B cell (primary cell): ENCODE measurements around the gene BMF. TPM values are rescaled to one million over a fixed set of nuclear protein-coding genes. Genes with fewer than 3 reads are reported as not detected.

Experiments used
- ATAC-seq: fragments of 200-7000 bp; cut with Tn5 transposase; one replicate; pipeline ENCODE4 v1.10.0; 2021; ENCODE audit warnings: low read depth, mild to moderate bottlenecking, moderate number of reproducible peaks, moderate library complexity
- CTCF ChIA-PET: fragments of 350-600 bp; sonication (Branson Sonifier 250); formaldehyde crosslinking; loops from one replicate; lab custom pipeline; 2021; ENCODE audit warnings: antibody characterized with exemption, inconsistent platforms; lab: Charles Lee
- POLR2A ChIA-PET: fragments of 350-600 bp; sonication (Branson Sonifier 250); formaldehyde crosslinking; loops from one replicate; lab custom pipeline; 2021; ENCODE audit warnings: antibody characterized with exemption; lab: Charles Lee
- DNase-seq: peaks from one replicate; pipeline ENCODE4 v3.0.0; 2013
- H2AFZ ChIP-seq: 2 replicates; pipeline ENCODE4 v1.6.1; 2012; ENCODE audit warnings: mild to moderate bottlenecking, low read depth, low read length; ENCODE audit not compliant: insufficient read depth, poor library complexity, severe bottlenecking
- H3K27ac ChIP-seq, 2 donors: 1 replicate in 1 of 2; 2 replicates in 1 of 2; pipeline ENCODE4 v1.5.1; 2012 to 2013; ENCODE audit warnings: low read length in 2 of 2, mild to moderate bottlenecking in 2 of 2, moderate library complexity in 1 of 2
- H3K27me3 ChIP-seq, 4 experiments: fragments of 200-600 bp in 1 of 4; sonication (generic) in 1 of 4; replicated peaks in 1 of 4; 1 replicate in 2 of 4; 2 replicates in 2 of 4; pipeline versions ENCODE4 v1.6.1 to v1.7.0; 2013 to 2016; ENCODE audit warnings: low read length in 3 of 4, mild to moderate bottlenecking in 2 of 4, mixed read lengths in 1 of 4, moderate library complexity in 1 of 4; ENCODE audit not compliant: insufficient read depth in 4 of 4, control insufficient read depth in 3 of 4; ENCODE audit errors: control extremely low read depth in 1 of 4
- H3K36me3 ChIP-seq, 2 experiments: replicated peaks in 1 of 2; 1 replicate in 1 of 2; 2 replicates in 1 of 2; pipeline versions ENCODE4 v1.6.1 to v1.7.1; 2013; ENCODE audit warnings: low read length in 1 of 2; ENCODE audit not compliant: insufficient read depth in 2 of 2, control insufficient read depth in 1 of 2; ENCODE audit errors: control extremely low read depth in 1 of 2, extremely low read depth in 1 of 2
- H3K4me1 ChIP-seq, 2 donors: fragments of 200-600 bp in 1 of 2; sonication (generic) in 1 of 2; 1 replicate in 1 of 2; 2 replicates in 1 of 2; pipeline versions ENCODE4 v1.5.1 to v1.6.1; 2013 to 2017; ENCODE audit warnings: low read length in 2 of 2; ENCODE audit not compliant: control insufficient read depth in 2 of 2, insufficient read depth in 2 of 2
- H3K4me2 ChIP-seq: replicated peaks from 2 replicates; pipeline ENCODE3; 2012; ENCODE audit warnings: mild to moderate bottlenecking, low read depth, low read length; ENCODE audit not compliant: poor library complexity, severe bottlenecking
- H3K4me3 ChIP-seq, 5 experiments: fragments of 200-600 bp in 1 of 5; sonication (generic) in 1 of 5; 1 replicate in 3 of 5; 2 replicates in 2 of 5; pipeline versions ENCODE4 v1.5.1 to v1.7.0; 2011 to 2016; ENCODE audit warnings: low read length in 4 of 5, mild to moderate bottlenecking in 4 of 5, low read depth in 2 of 5, control low read depth in 1 of 5, moderate library complexity in 1 of 5; ENCODE audit not compliant: insufficient read depth in 1 of 5; ENCODE audit errors: control extremely low read depth in 1 of 5, extremely low read depth in 1 of 5
- H3K79me2 ChIP-seq: fragments of 200-600 bp; sonication (generic); one replicate; pipeline ENCODE4 v1.6.0; 2016; ENCODE audit warnings: low read length; ENCODE audit not compliant: control insufficient read depth, insufficient read depth
- H3K9ac ChIP-seq: fragments of 200-600 bp; sonication (generic); 2 replicates; pipeline ENCODE4 v1.6.1; 2017; ENCODE audit warnings: mild to moderate bottlenecking, low read length, moderate library complexity
- H3K9me3 ChIP-seq, 3 donors: one replicate each; pipeline versions ENCODE4 v1.6.1 to v1.7.1; 2013; ENCODE audit warnings: low read length in 2 of 3; ENCODE audit not compliant: control insufficient read depth in 2 of 3, insufficient read depth in 1 of 3; ENCODE audit errors: control extremely low read depth in 1 of 3
- H4K20me1 ChIP-seq: 2 replicates; pipeline ENCODE4 v1.6.0; 2012; ENCODE audit warnings: mild to moderate bottlenecking, low read length; ENCODE audit not compliant: insufficient read depth, control insufficient read depth, poor library complexity, severe bottlenecking
- H3K27ac Mint-ChIP-seq: one replicate; pipeline ENCODE4 v1.8.0; 2021; ENCODE audit warnings: mixed read lengths
- H3K27me3 Mint-ChIP-seq: one replicate; pipeline ENCODE4 v1.8.0; 2021; ENCODE audit warnings: mixed read lengths
- H3K4me1 Mint-ChIP-seq: one replicate; pipeline ENCODE4 v1.8.0; 2021; ENCODE audit warnings: mixed read lengths
- H3K4me3 Mint-ChIP-seq: one replicate; pipeline ENCODE4 v1.8.0; 2021; ENCODE audit warnings: mixed read lengths
- H3K9me3 Mint-ChIP-seq: one replicate; pipeline ENCODE4 v1.8.0; 2022; ENCODE audit warnings: mixed read lengths; ENCODE audit not compliant: insufficient read depth
- CTCF ChIP-seq: fragments of 200-600 bp; IDR thresholded peaks from one replicate; pipeline ENCODE4 v1.8.0; 2022; ENCODE audit warnings: antibody characterized with exemption, mild to moderate bottlenecking
- EZH2 ChIP-seq: IDR thresholded peaks from 2 replicates; pipeline ENCODE4 v1.6.1; 2012; ENCODE audit warnings: borderline replicate concordance, low read depth, mild to moderate bottlenecking, moderate library complexity, low read length; ENCODE audit not compliant: insufficient read depth, poor library complexity, severe bottlenecking
- WGBS: methylation state at CpG from one replicate; pipeline ENCODE4 v1.1.5; 2013; ENCODE audit warnings: missing lambda C conversion rate; ENCODE audit not compliant: insufficient coverage; 5-methylcytosine and 5-hydroxymethylcytosine counted together
- intact Hi-C: fragments of 100-400 bp; cut with micrococcal nuclease; formaldehyde crosslinking; loops from one replicate; pipeline ENCODE4 v1.10.0; 2022
- polyA plus RNA-seq: library from polyadenylated mRNA; depleted of rRNA; stranded (reverse); fragments of >200 nt; gene quantifications from 2 replicates; pipeline ENCODE4 v1.2.3, GENCODE V29; 2012
- total RNA-seq, 2 donors: library from RNA; stranded (reverse); fragments of 120-200 nt in 1 of 2; gene quantifications; 1 replicate in 1 of 2; 2 replicates in 1 of 2; pipeline versions ENCODE4 v1.2.3 to v1.2.4, GENCODE V29; 2013 to 2022

BMF gene
- total and polyA plus RNA-seq, 2 donors (not counting 1 experiment from before 2014, with no cell fraction given): 43.2 to 343 TPM

DNA sequence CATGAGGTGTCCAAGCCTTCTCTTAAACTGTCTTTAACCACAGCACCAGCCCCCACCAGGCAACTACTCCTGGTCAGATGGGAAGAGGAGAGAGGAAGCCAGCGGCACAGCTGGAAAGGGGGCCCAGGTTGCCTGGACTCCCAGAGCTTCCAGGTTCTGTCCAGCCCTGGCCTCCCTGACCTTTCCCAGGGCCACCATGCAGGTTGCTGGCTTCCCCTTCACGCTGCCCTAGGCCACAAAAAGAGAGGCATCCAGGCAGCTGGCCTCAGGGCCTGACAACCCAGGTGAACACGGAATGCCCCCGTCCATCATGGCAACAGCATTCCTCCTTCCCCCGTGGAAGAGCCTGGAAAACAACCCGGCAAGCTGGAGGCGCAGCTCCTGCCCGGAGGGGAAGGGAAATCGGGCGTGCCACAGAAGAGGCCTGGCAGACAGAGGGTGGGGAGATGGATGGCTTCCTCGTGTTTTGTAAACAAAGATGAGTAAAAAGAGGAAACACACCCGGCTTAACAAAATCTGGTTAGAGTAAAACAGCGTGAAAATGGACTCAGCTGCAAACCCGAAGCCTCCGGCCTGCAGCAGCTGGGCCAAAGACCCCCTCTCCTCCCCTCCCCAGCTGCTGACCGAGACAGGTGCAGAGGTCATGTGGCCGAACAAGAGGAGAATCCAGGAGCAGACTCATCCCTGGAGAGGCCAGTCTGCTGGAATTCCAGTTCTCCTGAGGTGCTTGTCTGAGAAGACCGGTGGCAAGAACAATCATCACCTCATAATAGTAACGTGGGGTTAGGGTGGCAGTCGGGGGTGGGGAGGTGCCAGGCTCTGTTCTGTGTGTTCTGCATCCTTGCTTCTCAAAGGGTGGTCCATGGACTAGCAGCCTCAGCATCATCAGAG lies 15.5 kb downstream of the BMF start:
- H3K4me3 Mint-ChIP-seq: peak overlapping the region; percentile 87

More for the DNA sequence above, 15.5 kb downstream of the BMF start:
- intact Hi-C loops: loop anchor here (1.0 to 10.0 kb wide), 3 partner anchors 12 to 462 kb away; no protein-coding TSS in a partner anchor
- Histone ChIP-seq H2AFZ (peak overlapping the region; percentile 53), H3K27me3 (no peaks in the 10 kb centered on the region), H3K4me1 (peaks cover 69 to 77% of the 10 kb centered on the region in 2 donors), H4K20me1 (no peaks in the 10 kb centered on the region), H3K4me2 (peak overlapping the region; percentile 84), H3K9ac (peak overlapping the region; percentile 43), H3K4me3 (peak overlapping the region in 4 of 5 experiments; percentile 7 to 40 (median 38)), H3K27ac (peak overlapping the region; percentile 99 to 100), H3K9me3 (no peaks in the 10 kb centered on the region), H3K36me3 (peaks cover 0 to 33% of the 10 kb centered on the region in 2 experiments), H3K79me2 (peaks cover 86% of the 10 kb centered on the region)
- Mint-ChIP-seq H3K4me1 (peaks cover 79% of the 10 kb centered on the region), H3K9me3 (no peaks in the 10 kb centered on the region), H3K27ac (peak overlapping the region; percentile 98), H3K27me3 (no peaks in the 10 kb centered on the region)
- 17% methylated on average over 10 of the region's 20 CpGs for WGBS
- no peak for TF ChIP-seq EZH2
- no peak for TF ChIP-seq CTCF
- ChIA-PET CTCF (interaction anchor here (0.9 to 33.4 kb wide), 8 partner anchors 9 to 181 kb away, joined by 3 to 934 read pairs (median 6); partner anchors contain the start of genes BMF and SRP14), POLR2A (interaction anchor here (0.6 to 9.6 kb wide), 12 partner anchors 8 to 47 kb away, joined by 3 to 130 read pairs (median 4); partner anchors contain the start of gene BMF)
- DNase-seq (peak; percentile 70), ATAC-seq (peak; percentile 61)
